ENCODE results near the gene MAPK8IP3.
A peak's percentile ranks its signal among the peaks of the same experiment; 100 is the strongest.

Gene MAPK8IP3

GRCh38 chr16:1680361-1680760 lies 25.6 kb upstream of the MAPK8IP3 start:
- no peak for DNase-seq

GRCh38 chr16:1681032-1681431 lies 25.0 kb upstream of the MAPK8IP3 start:
- DNase-seq: no peak

- DNase-seq: no peak
Measured at GRCh38 chr16:1687427-1688316, 18.3 kb upstream of the MAPK8IP3 start.

- no peak for DNase-seq
Measured at GRCh38 chr16:1688807-1689560, 17.0 kb upstream of the MAPK8IP3 start.

GRCh38 chr16:1689853-1690252 lies 16.1 kb upstream of the MAPK8IP3 start:
- DNase-seq: no peak

- no peak for DNase-seq
Measured at GRCh38 chr16:1690810-1691209, 15.2 kb upstream of the MAPK8IP3 start.

GRCh38 chr16:1691276-1691675 lies 14.7 kb upstream of the MAPK8IP3 start:
- DNase-seq: no peak

- no peak for DNase-seq
Measured at GRCh38 chr16:1691956-1692355, 14.0 kb upstream of the MAPK8IP3 start.

- DNase-seq: no peak
Measured at GRCh38 chr16:1696863-1697262, 9.1 kb upstream of the MAPK8IP3 start.

GRCh38 chr16:1698680-1699079 lies 7.3 kb upstream of the MAPK8IP3 start:
- DNase-seq: no peak

- no peak for DNase-seq
Measured at GRCh38 chr16:1700246-1700645, 5.7 kb upstream of the MAPK8IP3 start.

- no peak for DNase-seq
Measured at GRCh38 chr16:1701216-1701878, 4.6 kb upstream of the MAPK8IP3 start.

- DNase-seq: peak; percentile 11
Measured at GRCh38 chr16:1705324-1705687, 689 bp upstream of the MAPK8IP3 start.

- peak; percentile 38 for DNase-seq
Measured at GRCh38 chr16:1706386-1707192, 594 bp downstream of the MAPK8IP3 start.

GRCh38 chr16:1707193-1707790 lies 1.3 kb downstream of the MAPK8IP3 start:
- DNase-seq: peak; percentile 38

GRCh38 chr16:1708083-1708767 lies 2.2 kb downstream of the MAPK8IP3 start:
- no peak for DNase-seq

GRCh38 chr16:1708768-1709180 lies 2.8 kb downstream of the MAPK8IP3 start:
- DNase-seq: peak; percentile 65

- DNase-seq: no peak
Measured at GRCh38 chr16:1709356-1709755, 3.4 kb downstream of the MAPK8IP3 start.

- no peak for DNase-seq
Measured at GRCh38 chr16:1710811-1711507, 5.0 kb downstream of the MAPK8IP3 start.

GRCh38 chr16:1712791-1713261 lies 6.8 kb downstream of the MAPK8IP3 start:
- DNase-seq: no peak

- DNase-seq: no peak
Measured at GRCh38 chr16:1713331-1713730, 7.3 kb downstream of the MAPK8IP3 start.
